B cell (primary cell): Measurements from ENCODE around the gene POLDIP3.
"Not testable (repeated sequence)": the region's sequence is repeated elsewhere in the genome, so short reads cannot be mapped to it uniquely, and the experiment has no call there.

ENCODE experiments used
- CTCF ChIP-seq: fragments of 200-600 bp; IDR thresholded peaks from one replicate; pipeline ENCODE4 v1.8.0; 2022; ENCODE audit warnings: antibody characterized with exemption, mild to moderate bottlenecking
- EZH2 ChIP-seq: IDR thresholded peaks from 2 replicates; pipeline ENCODE4 v1.6.1; 2012; ENCODE audit warnings: borderline replicate concordance, low read depth, mild to moderate bottlenecking, moderate library complexity, low read length; ENCODE audit not compliant: insufficient read depth, poor library complexity, severe bottlenecking

GRCh38 chr22:42581194-42581761 lies 33.4 kb downstream of the POLDIP3 start:
- TF ChIP-seq CTCF, EZH2: not testable (repeated sequence)
